ENCODE measurements around the gene ZNF423.

ZNF423 gene

DNA sequence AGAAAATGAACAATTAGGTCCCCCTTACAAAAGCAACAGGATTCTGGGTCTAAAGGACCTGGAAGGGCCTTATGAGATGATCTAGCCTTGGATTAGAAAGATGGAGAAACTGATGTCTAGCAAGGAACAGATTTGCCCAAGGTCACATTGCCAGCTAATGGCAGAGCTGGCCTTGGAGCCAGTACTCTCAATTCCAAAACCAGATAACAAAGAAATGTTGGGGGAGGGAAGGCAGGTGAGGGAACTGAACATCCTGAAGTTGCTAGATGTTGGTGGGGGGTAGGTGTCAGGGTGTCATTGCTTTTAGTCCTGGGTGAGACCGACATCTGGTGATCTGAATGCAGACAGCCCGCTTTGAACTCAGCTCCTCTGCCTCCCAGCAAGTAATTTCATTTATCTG lies 11.3 kb upstream of the ZNF423 start:
- H3K27ac ChIP-seq = no peak overlapping the region
- TF ChIP-seq, protein P1, sequence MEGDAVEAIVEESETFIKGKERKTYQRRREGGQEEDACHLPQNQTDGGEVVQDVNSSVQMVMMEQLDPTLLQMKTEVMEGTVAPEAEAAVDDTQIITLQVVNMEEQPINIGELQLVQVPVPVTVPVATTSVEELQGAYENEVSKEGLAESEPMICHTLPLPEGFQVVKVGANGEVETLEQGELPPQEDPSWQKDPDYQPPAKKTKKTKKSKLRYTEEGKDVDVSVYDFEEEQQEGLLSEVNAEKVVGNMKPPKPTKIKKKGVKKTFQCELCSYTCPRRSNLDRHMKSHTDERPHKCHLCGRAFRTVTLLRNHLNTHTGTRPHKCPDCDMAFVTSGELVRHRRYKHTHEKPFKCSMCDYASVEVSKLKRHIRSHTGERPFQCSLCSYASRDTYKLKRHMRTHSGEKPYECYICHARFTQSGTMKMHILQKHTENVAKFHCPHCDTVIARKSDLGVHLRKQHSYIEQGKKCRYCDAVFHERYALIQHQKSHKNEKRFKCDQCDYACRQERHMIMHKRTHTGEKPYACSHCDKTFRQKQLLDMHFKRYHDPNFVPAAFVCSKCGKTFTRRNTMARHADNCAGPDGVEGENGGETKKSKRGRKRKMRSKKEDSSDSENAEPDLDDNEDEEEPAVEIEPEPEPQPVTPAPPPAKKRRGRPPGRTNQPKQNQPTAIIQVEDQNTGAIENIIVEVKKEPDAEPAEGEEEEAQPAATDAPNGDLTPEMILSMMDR (conservative IDR thresholded peaks at IDR 0.05) = no peak

- TF ChIP-seq, protein P1 (conservative IDR thresholded peaks at IDR 0.05) = no peak
- H3K27ac ChIP-seq = no peak overlapping the region
Measured at GRCh38 chr16:49866595-49867071, 10.7 kb upstream of the ZNF423 start.

GRCh38 chr16:49862694-49863093 lies 6.8 kb upstream of the ZNF423 start:
- TF ChIP-seq, protein P1 (conservative IDR thresholded peaks at IDR 0.05) = no peak
- no peak overlapping the region for H3K27ac ChIP-seq

DNA sequence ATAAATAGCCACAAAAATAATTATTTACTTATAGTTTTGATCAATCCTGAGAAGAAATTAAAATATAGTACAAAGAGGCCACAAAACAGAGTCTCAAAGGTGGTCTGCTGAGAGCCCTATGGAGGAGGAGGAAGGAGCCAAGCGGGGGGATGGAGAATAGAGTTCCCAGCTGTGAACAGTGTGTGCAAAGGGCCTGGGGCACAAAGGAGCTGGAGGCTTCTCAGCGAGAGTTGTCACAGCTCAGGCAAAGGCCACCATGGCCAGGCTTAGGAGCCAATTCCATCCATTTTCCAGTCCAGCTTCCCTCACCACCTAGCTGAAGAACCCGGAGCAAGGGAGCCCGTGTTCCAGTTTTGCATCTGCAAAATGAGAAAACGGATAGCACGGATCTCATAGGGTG lies 5.4 kb upstream of the ZNF423 start:
- H3K27ac ChIP-seq = no peak overlapping the region

DNA sequence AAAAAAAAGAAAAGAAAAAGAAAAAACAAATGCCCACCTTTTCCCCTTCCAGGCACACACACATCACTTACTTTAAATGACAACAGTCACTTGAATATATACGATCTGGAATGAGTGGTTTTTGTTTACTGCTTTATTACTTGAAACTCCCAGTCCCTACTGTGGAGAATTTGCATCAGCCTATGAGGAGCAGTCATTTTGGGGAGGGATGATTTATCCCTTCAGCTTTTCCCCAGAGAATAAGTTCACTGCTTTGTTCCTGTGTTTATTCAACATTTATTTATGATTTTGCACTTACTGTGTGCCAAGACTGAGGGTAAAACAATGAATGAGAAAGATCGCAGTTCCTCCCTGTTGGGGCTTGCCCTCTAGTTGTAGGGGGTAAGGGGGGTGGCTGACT lies 4.7 kb upstream of the ZNF423 start:
- TF ChIP-seq, protein P1 (conservative IDR thresholded peaks at IDR 0.05) = no peak
- no peak overlapping the region for H3K27ac ChIP-seq

More for the DNA sequence above, 5.4 kb upstream of the ZNF423 start:
- TF ChIP-seq, protein P1 (conservative IDR thresholded peaks at IDR 0.05) = no peak

GRCh38 chr16:49859125-49859811 lies 3.4 kb upstream of the ZNF423 start:
- H3K27ac ChIP-seq = no peak overlapping the region
- TF ChIP-seq, protein P1 (conservative IDR thresholded peaks at IDR 0.05) = no peak

DNA sequence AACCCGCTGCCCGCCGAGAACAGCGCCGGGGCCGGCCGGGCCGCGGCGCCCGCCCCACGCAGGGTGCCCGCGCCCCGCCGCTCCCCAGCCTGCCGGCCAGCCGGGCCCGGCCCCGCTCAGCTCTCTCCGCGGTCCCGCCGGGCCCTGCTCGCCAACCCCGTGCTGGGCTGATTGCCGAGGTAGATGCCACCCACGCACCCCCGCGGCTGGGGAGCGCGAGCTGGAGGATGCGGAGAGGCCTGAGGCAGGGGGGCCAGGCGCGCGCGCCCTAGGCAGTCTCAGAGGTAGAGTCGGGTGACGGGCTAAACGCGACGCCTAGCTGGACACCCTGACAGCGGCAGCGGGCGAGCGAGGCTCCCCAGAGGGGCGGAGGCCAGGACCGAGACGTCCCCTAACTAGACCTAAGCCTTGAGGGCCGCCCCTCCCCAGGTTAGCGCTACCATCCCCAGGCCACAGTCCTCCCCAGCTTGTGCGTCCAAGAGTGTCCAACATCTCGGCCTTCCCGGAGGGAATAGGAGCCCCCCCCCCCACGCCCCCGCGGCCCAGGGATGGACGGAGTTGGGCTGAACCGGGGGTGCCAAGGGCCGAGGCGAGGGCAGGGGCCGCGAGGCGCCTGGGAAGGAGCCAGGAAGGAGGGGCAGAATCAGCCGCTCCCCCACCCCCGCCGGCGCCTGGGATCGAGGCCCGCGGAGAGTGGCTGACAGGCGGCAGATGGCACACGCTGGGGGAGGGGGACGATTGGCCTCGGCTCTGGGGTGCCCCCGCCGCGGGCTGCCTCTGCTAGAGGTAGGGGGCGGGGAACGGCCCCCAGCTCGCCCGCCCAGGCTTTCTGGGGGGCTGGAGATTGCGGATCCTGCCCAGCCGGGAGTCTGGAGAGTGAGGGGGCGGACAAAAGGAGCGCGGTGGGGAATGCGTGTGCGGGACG lies 2.5 kb upstream of the ZNF423 start:
- no peak overlapping the region for H3K27ac ChIP-seq
- TF ChIP-seq, protein P1 (conservative IDR thresholded peaks at IDR 0.05) = no peak

Data from VCaP (cell line).